ENCODE results near the gene SLC25A33.

SLC25A33 gene

GRCh38 chr1:9628541-9629444, 89.5 kb downstream of the SLC25A33 start:
- no peak for DNase-seq

- no peak for DNase-seq
Measured at GRCh38 chr1:9629445-9630201, 90.4 kb downstream of the SLC25A33 start.

- no peak for DNase-seq
Measured at GRCh38 chr1:9630331-9631111, 91.3 kb downstream of the SLC25A33 start.

- DNase-seq, result no peak
Measured at GRCh38 chr1:9631613-9632012, 92.3 kb downstream of the SLC25A33 start.

- DNase-seq, result no peak
Measured at GRCh38 chr1:9633493-9633892, 94.2 kb downstream of the SLC25A33 start.

GRCh38 chr1:9634582-9634981, 95.3 kb downstream of the SLC25A33 start:
- no peak for DNase-seq
